ENCODE data around the gene RBM26. TPM values are rescaled to one million over a fixed set of nuclear protein-coding genes. Genes with fewer than 3 reads are reported as not detected.

The RBM26 gene
- total RNA-seq, 1 donor from 2014 or later: 44.0 TPM

DNA sequence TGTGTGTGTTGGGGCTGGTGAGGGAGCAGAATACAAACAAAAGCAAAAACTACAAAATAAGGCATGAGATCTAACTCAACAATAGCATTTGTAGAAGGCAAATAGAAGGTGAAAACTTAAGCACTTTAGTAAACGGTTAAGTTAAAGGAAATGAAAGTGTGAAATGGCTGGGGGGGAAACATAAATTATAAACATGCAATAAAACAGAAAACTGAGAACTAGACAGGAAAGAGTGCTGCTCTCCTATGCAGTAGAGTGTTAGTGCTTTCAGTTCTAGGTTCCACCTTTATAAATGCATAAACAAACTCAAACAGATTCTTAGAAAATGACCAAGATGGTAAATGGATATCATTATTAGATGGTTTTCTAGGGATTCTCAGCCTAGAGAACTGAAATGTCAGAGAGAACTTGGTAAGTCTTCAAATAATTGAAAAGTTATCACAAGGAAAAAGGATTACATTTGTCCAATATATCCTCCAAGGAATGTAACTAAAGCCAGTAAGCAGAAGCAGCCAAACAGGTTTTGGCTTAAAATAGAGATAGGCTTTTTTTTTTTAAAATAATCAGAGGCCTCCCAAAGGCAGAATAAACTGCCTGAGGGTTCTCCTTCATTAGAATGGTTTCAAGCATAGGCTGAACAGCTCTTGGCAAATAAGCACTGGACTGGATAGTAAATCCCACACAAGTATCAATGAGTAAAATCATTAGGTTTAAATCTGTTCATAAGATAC lies 23.3 kb downstream of the RBM26 start:
- no peak for TF ChIP-seq CTCF (IDR thresholded peaks at IDR 0.05)
- DNase-seq (no peak), ATAC-seq (no peak)
- Histone ChIP-seq H3K9me3 (no peaks in the 10 kb centered on the region), H3K36me3 (peaks cover 4% of the 10 kb centered on the region), H3K27ac (no peak overlapping the region), H3K27me3 (ENCODE audit: low read depth) (no peaks in the 10 kb centered on the region), H3K4me1 (peaks cover 27% of the 10 kb centered on the region), H3K4me3 (no peak overlapping the region)
- intact Hi-C loops (cut with DNase I): no loop called here

DNA sequence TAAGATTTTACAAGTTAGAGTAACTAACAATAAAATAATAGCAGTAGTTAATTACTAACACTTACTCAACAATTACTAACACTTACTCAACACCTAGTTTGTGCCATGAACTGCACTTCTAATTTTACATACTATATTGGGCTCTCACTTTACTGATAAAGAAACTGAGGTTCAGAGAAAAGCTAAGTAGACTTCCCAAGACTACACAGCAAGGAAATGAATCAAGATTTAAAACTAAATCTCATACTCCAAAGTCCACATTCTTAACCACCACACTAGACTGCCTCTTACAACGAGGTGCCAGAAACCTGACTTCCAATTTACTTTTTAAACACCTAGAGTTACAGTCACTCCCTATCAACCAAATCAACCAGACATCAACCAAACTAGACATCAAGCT lies 25.1 kb downstream of the RBM26 start:
- no peak for TF ChIP-seq CTCF (IDR thresholded peaks at IDR 0.05)
- H3K36me3 ChIP-seq: peaks cover 21% of the 10 kb centered on the region
- H3K4me1 ChIP-seq: peaks cover 11% of the 10 kb centered on the region
- H3K4me3 ChIP-seq: no peak overlapping the region
- no peak overlapping the region for H3K27ac ChIP-seq
- no peaks in the 10 kb centered on the region for H3K27me3 ChIP-seq (ENCODE audit: low read depth)
- H3K9me3 ChIP-seq: no peaks in the 10 kb centered on the region
- no peak for DNase-seq
- intact Hi-C loops (cut with DNase I): no loop called here
- no peak for ATAC-seq

DNA sequence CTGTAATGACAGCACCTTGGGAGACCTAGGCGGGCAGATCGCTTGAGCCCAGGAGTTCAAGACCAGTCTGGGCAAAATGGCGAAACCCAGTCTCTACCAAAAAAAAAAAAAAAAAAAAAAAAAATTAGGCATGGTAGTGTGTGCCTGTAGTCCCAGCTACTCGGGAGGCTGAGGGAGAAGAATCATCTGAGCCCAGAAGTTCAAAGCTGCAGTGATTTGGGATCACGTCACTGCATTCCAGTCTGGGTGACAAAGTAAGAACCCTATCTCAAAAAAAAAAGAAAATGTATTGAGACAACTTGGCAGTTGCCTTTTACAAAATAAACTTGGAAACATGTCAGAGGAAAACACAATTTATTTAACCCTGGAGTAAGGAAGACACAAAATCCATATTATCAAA lies 26.8 kb downstream of the RBM26 start:
- Histone ChIP-seq H3K4me1 (peaks cover 6% of the 10 kb centered on the region), H3K4me3 (no peak overlapping the region), H3K27ac (no peak overlapping the region), H3K27me3 (ENCODE audit: low read depth) (no peaks in the 10 kb centered on the region), H3K36me3 (peaks cover 30% of the 10 kb centered on the region), H3K9me3 (no peaks in the 10 kb centered on the region)
- DNase-seq: no peak
- TF ChIP-seq CTCF (IDR thresholded peaks at IDR 0.05): no peak
- ATAC-seq: no peak
- intact Hi-C loops (cut with DNase I): no loop called here

GRCh38 chr13:79376843-79377242 lies 29.2 kb downstream of the RBM26 start:
- Histone ChIP-seq H3K27ac (no peak overlapping the region), H3K36me3 (peaks cover 38% of the 10 kb centered on the region)
- ATAC-seq: no peak

GRCh38 chr13:79374578-79374977 lies 31.5 kb downstream of the RBM26 start:
- Histone ChIP-seq H3K4me3 (no peak overlapping the region), H3K27ac (no peak overlapping the region), H3K36me3 (peaks cover 61% of the 10 kb centered on the region), H3K27me3 (ENCODE audit: low read depth) (no peaks in the 10 kb centered on the region), H3K9me3 (no peaks in the 10 kb centered on the region), H3K4me1 (no peaks in the 10 kb centered on the region)
- intact Hi-C loops (cut with DNase I): no loop called here
- no peak for TF ChIP-seq CTCF (IDR thresholded peaks at IDR 0.05)
- DNase-seq (no peak), ATAC-seq (no peak)

More at GRCh38 chr13:79376843-79377242, 29.2 kb downstream of the RBM26 start:
- DNase-seq: no peak
- no peak for TF ChIP-seq CTCF (IDR thresholded peaks at IDR 0.05)
- H3K9me3 ChIP-seq: no peaks in the 10 kb centered on the region
- no peaks in the 10 kb centered on the region for H3K27me3 ChIP-seq (ENCODE audit: low read depth)
- intact Hi-C loops (cut with DNase I): no loop called here
- H3K4me3 ChIP-seq: no peak overlapping the region
- H3K4me1 ChIP-seq: no peaks in the 10 kb centered on the region
